DLD1 (cell line): Measurements from ENCODE around the gene GATC.

Source experiments
- in situ Hi-C: cut with HindIII; loops from 2 replicates; pipeline ENCODE4 v1.10.0; 2017; ENCODE audit warnings: low sequenced_read_pairs

The GATC gene

DNA sequence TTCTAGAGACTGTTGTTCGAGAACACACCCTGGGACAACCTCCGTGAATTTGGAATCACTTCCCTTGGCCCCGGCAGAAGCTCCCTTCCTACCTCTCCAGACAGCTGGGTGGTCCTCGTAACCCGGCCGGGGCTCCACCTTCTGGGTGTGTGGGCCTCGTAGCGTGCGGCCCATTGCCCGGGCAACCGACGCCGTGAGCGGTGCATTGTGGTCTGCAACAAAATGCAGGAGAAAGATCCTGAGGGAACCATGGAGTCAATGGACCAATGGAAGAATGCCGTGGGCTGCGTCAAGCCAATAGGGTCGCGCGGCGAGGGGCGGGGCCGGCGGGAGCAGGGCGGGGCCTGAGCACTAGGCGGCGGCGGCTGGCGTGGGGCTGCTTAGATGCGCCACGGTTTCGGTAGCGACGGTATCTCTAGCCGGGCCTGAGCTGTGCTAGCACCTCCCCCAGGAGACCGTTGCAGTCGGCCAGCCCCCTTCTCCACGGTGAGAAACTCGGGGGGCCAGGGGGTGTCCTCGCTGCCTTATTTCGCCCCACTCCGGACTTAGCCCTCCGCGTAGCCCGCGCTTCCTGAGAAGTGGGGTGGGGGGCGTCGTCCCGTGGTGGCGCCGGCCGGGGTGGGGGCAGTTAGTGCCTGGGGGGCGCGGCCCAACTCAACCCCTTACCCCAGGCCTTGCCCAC is 49.6 kb downstream of the GATC start, which contains the start of gene DYNLL1:
TSS of gene DYNLL1 (plus strand) at position 383 of the 682 bp plus-strand sequence. CDS start 309 bp downstream, outside the sequence.
- in situ Hi-C loops: no loop called here

DNA sequence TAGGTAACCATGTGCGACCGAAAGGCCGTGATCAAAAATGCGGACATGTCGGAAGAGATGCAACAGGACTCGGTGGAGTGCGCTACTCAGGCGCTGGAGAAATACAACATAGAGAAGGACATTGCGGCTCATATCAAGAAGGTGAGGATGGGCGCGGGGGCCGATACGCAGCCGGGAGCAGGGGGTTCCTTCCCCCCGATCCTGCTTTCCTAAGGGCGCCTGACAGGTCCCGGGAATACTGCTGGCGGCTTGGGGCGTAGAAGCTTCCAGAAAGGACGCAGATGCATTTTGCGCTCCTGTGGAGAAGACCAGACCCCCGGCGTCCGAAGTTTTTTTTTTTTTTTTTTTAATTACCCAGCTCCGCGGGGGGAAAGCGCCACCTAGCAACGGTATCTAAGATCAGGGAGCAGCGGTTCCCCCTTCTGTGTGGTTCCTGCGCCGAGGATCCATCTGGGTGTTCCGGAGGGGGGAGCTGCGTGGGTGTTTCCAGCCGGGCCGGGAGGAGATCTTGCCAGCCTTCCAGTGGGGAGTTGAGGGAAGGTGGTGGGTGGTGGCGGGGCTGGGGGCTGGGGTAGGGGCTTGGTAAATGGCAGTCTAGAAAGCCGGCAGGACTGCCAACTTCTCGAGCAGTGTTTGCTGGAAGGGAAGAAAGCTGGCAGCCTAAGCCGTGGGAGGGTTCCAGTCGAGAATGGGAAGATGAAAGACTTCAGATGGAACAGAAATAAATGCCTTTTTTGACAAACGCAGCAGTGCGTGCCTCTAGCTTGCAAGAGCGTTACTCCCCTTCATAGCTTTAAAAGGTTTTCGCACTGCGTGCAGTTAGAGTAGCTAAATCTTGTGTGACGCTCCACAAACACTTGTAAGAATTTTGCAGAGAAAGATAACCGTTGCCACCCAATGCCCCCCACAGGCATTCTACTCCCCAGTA is 50.4 kb downstream of the GATC start:
- in situ Hi-C loops: no loop called here

DNA sequence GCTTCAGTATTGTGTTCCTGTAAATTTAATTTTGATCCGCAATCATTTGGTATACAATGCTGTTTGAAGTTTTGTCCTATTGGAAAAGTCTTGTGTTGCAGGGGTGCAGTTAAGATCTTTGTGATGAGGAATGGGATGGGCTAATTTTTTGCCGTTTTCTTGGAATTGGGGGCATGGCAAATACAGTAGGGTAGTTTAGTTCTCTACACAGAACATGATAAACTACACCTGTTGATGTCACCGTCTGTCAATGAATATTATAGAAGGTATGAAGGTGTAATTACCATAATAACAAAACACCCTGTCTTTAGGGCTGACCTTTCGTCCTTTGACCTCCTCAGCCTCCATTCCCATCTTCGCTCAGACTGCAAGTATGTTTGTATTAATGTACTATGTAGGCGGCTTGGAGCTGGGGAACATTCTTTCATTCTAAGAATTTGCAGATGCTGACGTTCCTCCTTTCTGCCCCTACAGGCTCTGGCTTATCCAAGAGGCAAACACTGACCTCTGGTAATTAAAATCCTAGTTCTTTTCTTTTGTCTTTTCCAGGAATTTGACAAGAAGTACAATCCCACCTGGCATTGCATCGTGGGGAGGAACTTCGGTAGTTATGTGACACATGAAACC is 51.4 kb downstream of the GATC start:
- in situ Hi-C loops: no loop called here

DNA sequence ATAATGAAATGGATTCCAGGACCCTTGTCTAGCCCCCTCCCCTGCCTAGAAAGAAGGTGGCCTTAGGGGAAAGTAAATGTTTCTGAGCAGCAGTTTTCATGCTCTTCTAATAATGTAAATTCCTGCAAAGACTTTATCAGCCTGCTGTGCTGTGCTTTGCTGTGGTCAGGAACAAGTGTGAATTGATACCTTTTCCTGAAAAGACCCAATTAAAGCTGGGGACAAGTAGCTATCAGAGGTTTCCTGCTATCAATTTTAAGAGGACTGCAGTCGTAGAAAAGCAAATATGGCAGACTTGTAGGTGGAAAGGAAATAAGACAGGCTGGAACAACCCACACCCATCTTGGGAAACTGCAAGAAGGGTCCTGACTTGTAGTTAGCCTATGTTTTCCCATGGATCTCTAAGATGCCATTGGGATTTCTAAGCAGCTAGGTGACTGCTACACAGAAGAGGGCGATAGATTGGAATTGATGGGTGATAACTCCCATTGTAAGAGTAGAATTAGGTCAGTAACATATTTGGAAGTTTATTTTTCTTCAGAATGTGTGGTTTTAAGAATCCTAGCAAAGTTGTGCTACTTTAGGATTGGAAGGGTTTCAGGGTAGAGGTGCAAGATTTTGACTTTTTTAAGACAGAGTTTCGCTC is 52.7 kb downstream of the GATC start:
- in situ Hi-C loops: no loop called here

DNA sequence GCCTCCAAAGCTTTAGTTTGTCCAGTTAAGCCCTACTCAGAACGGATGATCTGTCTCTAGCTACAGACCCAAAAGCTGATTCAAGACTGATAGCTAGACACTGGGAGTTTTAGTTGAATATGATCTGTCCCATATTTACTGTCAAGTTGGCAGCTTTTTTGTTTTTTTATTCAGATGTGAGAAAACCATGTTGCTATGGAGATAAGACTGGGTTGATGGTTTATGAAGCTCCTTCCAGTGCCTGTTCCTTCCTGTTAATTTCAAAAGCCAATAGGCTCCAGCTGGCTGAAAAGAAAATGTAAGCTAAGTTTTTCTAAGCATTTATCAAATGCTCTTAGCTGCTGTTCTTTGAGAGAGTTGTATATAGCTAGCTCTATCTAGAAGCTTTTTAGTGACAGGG is 54.3 kb downstream of the GATC start:
- in situ Hi-C loops: no loop called here

DNA sequence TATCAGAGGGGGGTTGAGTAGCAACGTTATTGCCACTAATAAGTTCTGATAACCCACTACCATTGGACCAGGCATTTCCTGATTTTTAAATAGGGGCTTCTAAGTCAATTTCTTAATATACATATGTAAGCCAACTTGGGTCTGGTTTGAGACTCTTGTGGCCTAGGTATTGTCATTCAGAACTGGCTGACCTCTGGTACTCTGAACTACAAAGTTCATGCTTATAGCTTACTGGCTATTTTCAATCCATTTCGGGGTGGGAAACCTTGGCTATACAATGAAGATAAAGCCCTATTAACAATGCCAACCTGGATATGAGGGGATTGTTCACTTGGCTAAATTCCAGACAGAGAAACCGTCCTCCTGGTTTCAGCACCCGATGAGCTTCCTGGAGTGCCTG is 58.3 kb downstream of the GATC start:
- in situ Hi-C loops: no loop called here

DNA sequence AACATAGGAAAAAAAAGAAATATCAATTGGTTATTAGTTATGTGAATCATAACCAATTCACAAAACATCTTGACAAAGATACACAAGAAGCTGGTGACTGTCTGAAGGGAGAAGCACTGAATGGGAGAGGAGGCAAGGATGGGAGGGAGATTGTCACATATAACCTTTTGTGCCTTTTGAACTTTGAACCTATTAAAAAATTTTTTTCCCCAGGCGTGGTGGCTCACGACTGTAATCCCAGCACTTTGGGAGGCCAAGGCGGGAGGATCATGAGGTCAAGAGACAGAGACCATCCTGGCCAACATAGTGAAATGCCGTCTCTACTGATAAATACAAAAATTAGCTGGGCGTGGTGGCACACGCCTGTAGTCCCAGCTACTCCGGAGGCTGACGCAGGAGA is 62.3 kb downstream of the GATC start:
- in situ Hi-C loops: no loop called here
